Epithelial cell of proximal tubule (primary cell): ENCODE data around the gene ZSWIM8. TPM values are rescaled to one million over a fixed set of nuclear protein-coding genes. Genes with fewer than 3 reads are reported as not detected.

Source experiments
- DNase-seq: peaks from one replicate; pipeline ENCODE4 v3.0.0-alpha.2; 2011; ENCODE audit warnings: low read depth
- H3K4me3 ChIP-seq: 2 replicates; pipeline ENCODE4 v1.5.1; 2011; ENCODE audit warnings: low read depth, mild to moderate bottlenecking, low read length
- total RNA-seq: library from RNA; depleted of rRNA; stranded (reverse); fragments of >200 nt; gene quantifications from 2 replicates; pipeline ENCODE4 v1.2.3, GENCODE V29; 2015
- TF ChIP-seq, protein P1 (sequence below): conservative IDR thresholded peaks from 2 replicates; pipeline ENCODE4 v1.5.1; 2012; ENCODE audit warnings: low read depth, mild to moderate bottlenecking, low read length

ZSWIM8 gene
- total RNA-seq, 1 donor from 2014 or later = 40.3 TPM

- no peak overlapping the region for H3K4me3 ChIP-seq
- TF ChIP-seq, protein P1, sequence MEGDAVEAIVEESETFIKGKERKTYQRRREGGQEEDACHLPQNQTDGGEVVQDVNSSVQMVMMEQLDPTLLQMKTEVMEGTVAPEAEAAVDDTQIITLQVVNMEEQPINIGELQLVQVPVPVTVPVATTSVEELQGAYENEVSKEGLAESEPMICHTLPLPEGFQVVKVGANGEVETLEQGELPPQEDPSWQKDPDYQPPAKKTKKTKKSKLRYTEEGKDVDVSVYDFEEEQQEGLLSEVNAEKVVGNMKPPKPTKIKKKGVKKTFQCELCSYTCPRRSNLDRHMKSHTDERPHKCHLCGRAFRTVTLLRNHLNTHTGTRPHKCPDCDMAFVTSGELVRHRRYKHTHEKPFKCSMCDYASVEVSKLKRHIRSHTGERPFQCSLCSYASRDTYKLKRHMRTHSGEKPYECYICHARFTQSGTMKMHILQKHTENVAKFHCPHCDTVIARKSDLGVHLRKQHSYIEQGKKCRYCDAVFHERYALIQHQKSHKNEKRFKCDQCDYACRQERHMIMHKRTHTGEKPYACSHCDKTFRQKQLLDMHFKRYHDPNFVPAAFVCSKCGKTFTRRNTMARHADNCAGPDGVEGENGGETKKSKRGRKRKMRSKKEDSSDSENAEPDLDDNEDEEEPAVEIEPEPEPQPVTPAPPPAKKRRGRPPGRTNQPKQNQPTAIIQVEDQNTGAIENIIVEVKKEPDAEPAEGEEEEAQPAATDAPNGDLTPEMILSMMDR = no peak
- no peak for DNase-seq
Observed at GRCh38 chr10:73803680-73804286, 18.4 kb downstream of the ZSWIM8 start.

GRCh38 chr10:73806176-73806950 is 21.0 kb downstream of the ZSWIM8 start:
- no peak overlapping the region for H3K4me3 ChIP-seq
- TF ChIP-seq, protein P1 = no peak
- DNase-seq = no peak

DNA sequence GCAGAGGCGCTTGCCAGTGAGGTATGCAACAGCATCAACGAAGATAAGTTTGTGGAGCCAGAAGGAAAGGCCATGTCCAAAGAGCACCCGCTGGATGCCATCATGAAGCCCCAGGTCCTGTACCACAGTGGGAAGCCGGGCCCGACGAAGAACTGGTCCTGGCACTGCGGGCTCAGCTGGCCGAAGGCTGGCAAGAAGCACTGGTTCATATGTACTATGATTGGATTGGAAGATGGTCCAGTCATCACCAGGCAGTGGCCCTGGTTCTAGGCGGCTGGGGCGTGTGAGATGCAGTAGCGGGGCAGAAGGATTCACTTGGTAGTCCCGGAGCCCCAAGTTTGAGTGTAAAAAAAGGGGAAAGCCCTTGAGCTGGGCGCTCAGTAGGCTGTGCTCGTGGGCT is 22.1 kb downstream of the ZSWIM8 start:
- H3K4me3 ChIP-seq = no peak overlapping the region
- TF ChIP-seq, protein P1 = no peak
- DNase-seq = no peak

DNA sequence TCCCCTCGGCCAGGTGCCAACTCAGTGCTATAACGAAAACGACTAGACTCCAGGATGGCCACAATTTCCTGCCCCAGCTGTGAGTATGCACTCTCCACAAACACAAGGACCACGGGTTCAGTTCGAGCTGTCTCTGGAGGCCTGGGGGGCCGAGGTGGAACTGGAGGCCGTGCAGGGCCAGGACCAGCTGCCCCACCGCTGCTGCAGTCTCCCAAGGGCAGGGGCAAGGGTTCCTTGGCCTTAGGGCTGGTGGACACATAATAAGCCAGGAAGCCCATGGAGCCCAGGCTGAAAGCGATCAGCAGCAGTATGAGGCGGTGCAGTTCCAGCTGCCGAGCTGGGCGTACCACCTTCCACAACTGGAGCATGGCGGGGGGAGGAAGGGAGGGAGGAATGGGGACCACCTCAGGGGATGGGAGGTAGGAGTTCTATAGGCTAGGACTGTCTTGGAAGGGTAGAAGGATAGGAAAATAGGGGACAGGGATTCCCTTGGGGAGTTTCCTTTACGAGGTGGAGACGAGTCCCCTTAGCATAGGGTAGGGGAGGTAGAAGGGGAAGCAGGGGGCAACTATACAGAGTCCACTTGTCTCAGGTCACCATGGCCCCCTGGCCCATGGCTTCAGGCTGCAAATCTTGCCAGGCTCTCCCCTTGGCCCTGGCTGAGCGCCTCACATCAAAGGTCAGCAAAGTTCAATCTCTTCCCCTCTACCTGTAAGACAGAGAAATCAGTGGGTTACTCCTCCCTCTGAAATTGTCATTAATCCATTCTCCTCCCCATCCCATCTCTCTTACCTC is 22.8 kb downstream of the ZSWIM8 start:
- TF ChIP-seq, protein P1 = no peak

GRCh38 chr10:73809061-73809818 is 23.8 kb downstream of the ZSWIM8 start:
- TF ChIP-seq, protein P1 = no peak
- no peak for DNase-seq
- no peak overlapping the region for H3K4me3 ChIP-seq

More for the DNA sequence above, 22.8 kb downstream of the ZSWIM8 start:
- no peak overlapping the region for H3K4me3 ChIP-seq
- no peak for DNase-seq

- TF ChIP-seq, protein P1 = no peak
- peak overlapping the region; percentile 81 for H3K4me3 ChIP-seq
- DNase-seq = no peak
Observed at GRCh38 chr10:73810358-73810734, 24.9 kb downstream of the ZSWIM8 start.
